ENCODE measurements around the gene CAB39.

DNA sequence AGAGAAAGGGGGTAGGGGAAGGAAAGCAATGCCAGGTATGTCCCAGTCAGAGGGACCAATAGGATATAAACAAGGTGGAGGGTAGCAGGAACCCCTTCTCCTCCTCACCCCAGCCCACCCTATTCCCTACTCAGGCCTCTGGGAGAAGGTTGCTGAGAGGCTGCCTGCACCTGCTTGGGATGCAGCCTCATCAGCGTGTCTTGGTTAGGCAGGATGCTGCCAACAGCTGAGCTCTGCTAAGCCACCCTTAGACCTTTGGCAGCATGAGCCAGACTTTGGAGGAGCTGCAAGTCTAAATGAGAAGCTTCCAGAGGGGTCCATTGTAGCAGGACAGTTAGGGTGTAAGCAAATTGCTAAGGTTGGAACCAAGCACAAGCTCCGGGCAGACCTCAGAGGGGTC lies 38.2 kb upstream of the CAB39 start:
- TF ChIP-seq POLR2A (IDR thresholded peaks at IDR 0.05) = no peak
- TF ChIP-seq, protein P1, sequence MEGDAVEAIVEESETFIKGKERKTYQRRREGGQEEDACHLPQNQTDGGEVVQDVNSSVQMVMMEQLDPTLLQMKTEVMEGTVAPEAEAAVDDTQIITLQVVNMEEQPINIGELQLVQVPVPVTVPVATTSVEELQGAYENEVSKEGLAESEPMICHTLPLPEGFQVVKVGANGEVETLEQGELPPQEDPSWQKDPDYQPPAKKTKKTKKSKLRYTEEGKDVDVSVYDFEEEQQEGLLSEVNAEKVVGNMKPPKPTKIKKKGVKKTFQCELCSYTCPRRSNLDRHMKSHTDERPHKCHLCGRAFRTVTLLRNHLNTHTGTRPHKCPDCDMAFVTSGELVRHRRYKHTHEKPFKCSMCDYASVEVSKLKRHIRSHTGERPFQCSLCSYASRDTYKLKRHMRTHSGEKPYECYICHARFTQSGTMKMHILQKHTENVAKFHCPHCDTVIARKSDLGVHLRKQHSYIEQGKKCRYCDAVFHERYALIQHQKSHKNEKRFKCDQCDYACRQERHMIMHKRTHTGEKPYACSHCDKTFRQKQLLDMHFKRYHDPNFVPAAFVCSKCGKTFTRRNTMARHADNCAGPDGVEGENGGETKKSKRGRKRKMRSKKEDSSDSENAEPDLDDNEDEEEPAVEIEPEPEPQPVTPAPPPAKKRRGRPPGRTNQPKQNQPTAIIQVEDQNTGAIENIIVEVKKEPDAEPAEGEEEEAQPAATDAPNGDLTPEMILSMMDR (IDR thresholded peaks at IDR 0.05) = no peak
